Measurements from ENCODE around the gene OVCA2. TPM values are rescaled to one million over a fixed set of nuclear protein-coding genes. Genes with fewer than 3 reads are reported as not detected.
A peak's percentile ranks its signal among the peaks of the same experiment; 100 is the strongest.

OVCA2 gene
- total RNA-seq (10 to 100 TPM in 3 of 5 donors, 1 to 10 TPM in 1, not detected in 1; 3.1 to 31.9 (median 17.3) TPM), polyA plus RNA-seq (10 to 100 TPM; 60.3 to 83.4 (median 66.7) TPM)
- long read RNA-seq, donor 1, transcript OVCA2-201 (2 exons, 1,122 nt): major isoform, 5 of 5 reads
- long read RNA-seq, donor 1, partial matches to known transcripts: 0 of 5 reads
- long read RNA-seq, donor 1, other reads (novel, unspliced or antisense): 0 of 5 reads
- long read RNA-seq, donor 2, transcript OVCA2-201 (2 exons, 1,122 nt): major isoform, 14 of 14 reads
- long read RNA-seq, donor 2, partial matches to known transcripts: 0 of 14 reads
- long read RNA-seq, donor 2, other reads (novel, unspliced or antisense): 0 of 14 reads
- long read RNA-seq, donor 3, partial matches to known transcripts: 0 of 4 reads
- long read RNA-seq, donor 3, other reads (novel, unspliced or antisense): 0 of 4 reads
- long read RNA-seq, donor 4, partial matches to known transcripts: 0 of 1 reads
- long read RNA-seq, donor 4, other reads (novel, unspliced or antisense): 0 of 1 reads
- long read RNA-seq, donor 5, transcript OVCA2-201 (2 exons, 1,122 nt): major isoform, 15 of 15 reads
- long read RNA-seq, donor 5, partial matches to known transcripts: 0 of 15 reads
- long read RNA-seq, donor 5, other reads (novel, unspliced or antisense): 0 of 15 reads
- long read RNA-seq, donor 6, transcript OVCA2-201 (2 exons, 1,122 nt): major isoform, 30 of 30 reads
- long read RNA-seq, donor 6, partial matches to known transcripts: 0 of 30 reads
- long read RNA-seq, donor 6, other reads (novel, unspliced or antisense): 0 of 30 reads
- long read RNA-seq, donor 7, transcript OVCA2-201 (2 exons, 1,122 nt): major isoform, 22 of 22 reads
- long read RNA-seq, donor 7, partial matches to known transcripts: 0 of 22 reads
- long read RNA-seq, donor 7, other reads (novel, unspliced or antisense): 0 of 22 reads
- long read RNA-seq, donor 8, transcript OVCA2-201 (2 exons, 1,122 nt): major isoform, 11 of 11 reads
- long read RNA-seq, donor 8, partial matches to known transcripts: 0 of 11 reads
- long read RNA-seq, donor 8, other reads (novel, unspliced or antisense): 0 of 11 reads
- long read RNA-seq, donor 9, transcript OVCA2-201 (2 exons, 1,122 nt): major isoform, 13 of 13 reads
- long read RNA-seq, donor 9, partial matches to known transcripts: 0 of 13 reads
- long read RNA-seq, donor 9, other reads (novel, unspliced or antisense): 0 of 13 reads
- long read RNA-seq, donor 10, transcript OVCA2-201 (2 exons, 1,122 nt): major isoform, 12 of 12 reads
- long read RNA-seq, donor 10, partial matches to known transcripts: 0 of 12 reads
- long read RNA-seq, donor 10, other reads (novel, unspliced or antisense): 0 of 12 reads

- TF ChIP-seq CTCF (IDR thresholded peaks at IDR 0.05) (peak in 4 of 7 experiments; percentile 22 to 52 (median 36)), POLR2AphosphoS5 (IDR thresholded peaks at IDR 0.05) (peak; percentile 63 to 96 (median 88)), POLR2A (IDR thresholded peaks at IDR 0.05) (no peak), EP300 (IDR thresholded peaks at IDR 0.05) (no peak)
- peaks cover 20 to 55% (median 49%) of the 10 kb centered on the region in 4 donors for H3K36me3 ChIP-seq
- H3K4me1 ChIP-seq: peaks cover 25 to 39% (median 28%) of the 10 kb centered on the region in 4 donors
- H3K4me3 ChIP-seq: peak within 1 kb of the TSS; percentile 71 to 86 (median 76)
- H3K27ac ChIP-seq: peak within 1 kb of the TSS; percentile 88 to 96 (median 94)
- DNase-seq: peak; percentile 97 to 98
- no peaks in the 10 kb centered on the region for H3K9me3 ChIP-seq
- H3K27me3 ChIP-seq: no peaks in the 10 kb centered on the region
- 0 to 2% (median 0%) methylated on average over 39 to 93 of the region's 93 CpGs for WGBS, 5 donors
- intact Hi-C loops (cut with DNase I; ENCODE audit: low total_unique reads): no loop called here
Observed at GRCh38 chr17:2041561-2042389, at the start of gene OVCA2. Gene OVCA2 (plus strand): TSS chr17:2042022. CDS start chr17:2042048, 26 bp downstream.

- peaks cover 0 to 16% (median under 1%) of the 10 kb centered on the region in 3 donors for H3K27me3 ChIP-seq
- intact Hi-C loops (cut with DNase I; ENCODE audit: low total_unique reads): no loop called here
- TF ChIP-seq POLR2A (IDR thresholded peaks at IDR 0.05) (no peak), CTCF (IDR thresholded peaks at IDR 0.05) (no peak), POLR2AphosphoS5 (IDR thresholded peaks at IDR 0.05) (no peak), EP300 (IDR thresholded peaks at IDR 0.05) (no peak)
- H3K36me3 ChIP-seq: no peaks in the 10 kb centered on the region
- H3K27ac ChIP-seq: no peak overlapping the region
- no peaks in the 10 kb centered on the region for H3K9me3 ChIP-seq
- H3K4me1 ChIP-seq: peaks cover 14 to 25% (median 21%) of the 10 kb centered on the region in 4 donors
- DNase-seq: no peak
- H3K4me3 ChIP-seq: no peak overlapping the region
- WGBS, 5 donors: 75 to 90% (median 85%) methylated on average over 10 of the region's 10 CpGs
Observed at GRCh38 chr17:1992541-1992940, 49.3 kb upstream of the OVCA2 start.

- no peak for DNase-seq
- no peaks in the 10 kb centered on the region for H3K9me3 ChIP-seq
- H3K27ac ChIP-seq: no peak overlapping the region
- peaks cover 0 to 36% (median 7%) of the 10 kb centered on the region in 3 donors for H3K27me3 ChIP-seq
- intact Hi-C loops (cut with DNase I; ENCODE audit: low total_unique reads): no loop called here
- WGBS, 5 donors: 90 to 98% (median 95%) methylated on average over 4 of the region's 4 CpGs
- no peak overlapping the region for H3K4me3 ChIP-seq
- TF ChIP-seq EP300 (IDR thresholded peaks at IDR 0.05) (no peak), POLR2A (IDR thresholded peaks at IDR 0.05) (no peak), CTCF (IDR thresholded peaks at IDR 0.05) (no peak), POLR2AphosphoS5 (IDR thresholded peaks at IDR 0.05) (no peak)
- peaks cover 31 to 47% (median 42%) of the 10 kb centered on the region in 4 donors for H3K4me1 ChIP-seq
- H3K36me3 ChIP-seq: no peaks in the 10 kb centered on the region
Observed at GRCh38 chr17:1994707-1995106, 47.1 kb upstream of the OVCA2 start.

Measured in stomach (tissue), 19 donors.